Stimulated activated CD8-positive, alpha-beta memory T cell treated with anti-CD3 and anti-CD28 coated beads, Interleukin-2, amount 100 ng/mL, for 48 hours (primary cell): ENCODE results near the gene TNPO3.
"Not testable (repeated sequence)": the region's sequence is repeated elsewhere in the genome, so short reads cannot be mapped to it uniquely, and the experiment has no call there.

ENCODE experiments used
- DNase-seq, 2 donors: peaks; one replicate each; pipeline ENCODE4 v3.0.0-alpha.2; 2020; ENCODE audit warnings: low read depth in 2 of 2

TNPO3 gene

GRCh38 chr7:129014501-129015101, 40.3 kb downstream of the TNPO3 start:
- DNase-seq = no peak

- DNase-seq = no peak
Measured at GRCh38 chr7:129013048-129013724, 41.7 kb downstream of the TNPO3 start.

GRCh38 chr7:129012641-129013040, 42.3 kb downstream of the TNPO3 start:
- no peak for DNase-seq

GRCh38 chr7:129010075-129010474, 44.8 kb downstream of the TNPO3 start:
- DNase-seq = no peak

- DNase-seq = no peak
Measured at GRCh38 chr7:129009437-129009836, 45.5 kb downstream of the TNPO3 start.

- no peak for DNase-seq
Measured at GRCh38 chr7:129008645-129009414, 46.1 kb downstream of the TNPO3 start.

- DNase-seq = no peak
Measured at GRCh38 chr7:129007572-129007971, 47.3 kb downstream of the TNPO3 start.

GRCh38 chr7:129006636-129007414, 48.1 kb downstream of the TNPO3 start:
- DNase-seq = no peak

GRCh38 chr7:129005186-129005585, 49.7 kb downstream of the TNPO3 start:
- no peak for DNase-seq

- DNase-seq = no peak
Measured at GRCh38 chr7:128997181-128997580, 57.7 kb downstream of the TNPO3 start.

- DNase-seq = not testable (repeated sequence)
Measured at GRCh38 chr7:128994560-128994959, 60.4 kb downstream of the TNPO3 start.

- no peak for DNase-seq
Measured at GRCh38 chr7:128993419-128993818, 61.5 kb downstream of the TNPO3 start.

GRCh38 chr7:128989961-128990360, 65.0 kb downstream of the TNPO3 start:
- DNase-seq = no peak

- no peak for DNase-seq
Measured at GRCh38 chr7:128988372-128988771, 66.5 kb downstream of the TNPO3 start.

GRCh38 chr7:128986609-128987008, 68.3 kb downstream of the TNPO3 start:
- DNase-seq = no peak

GRCh38 chr7:128985660-128986059, 69.3 kb downstream of the TNPO3 start:
- DNase-seq = no peak

GRCh38 chr7:128982105-128982504, 72.8 kb downstream of the TNPO3 start:
- no peak for DNase-seq

- no peak for DNase-seq
Measured at GRCh38 chr7:128974241-128974934, 80.5 kb downstream of the TNPO3 start.

GRCh38 chr7:128968624-128969023, 86.3 kb downstream of the TNPO3 start:
- no peak for DNase-seq

GRCh38 chr7:128963327-128963757, 91.6 kb downstream of the TNPO3 start:
- DNase-seq = no peak

- no peak for DNase-seq
Measured at GRCh38 chr7:128962899-128963298, 92.0 kb downstream of the TNPO3 start.
